Neural progenitor cell (in vitro differentiated cells): ENCODE measurements around the gene GALNT18. TPM values are rescaled to one million over a fixed set of nuclear protein-coding genes. Genes with fewer than 3 reads are reported as not detected.

Source experiments
- DNase-seq: peaks from one replicate; pipeline ENCODE4 v3.0.0-alpha.2; 2016; ENCODE audit warnings: low spot score
- H2AFZ ChIP-seq: fragments of 200-600 bp; sonication (generic); replicated peaks from 2 replicates; pipeline ENCODE4 v1.6.1; 2016; ENCODE audit warnings: antibody characterized with exemption
- H3F3A ChIP-seq: fragments of 200-600 bp; sonication (generic); 2 replicates; pipeline ENCODE4 v1.6.1; 2016; ENCODE audit warnings: antibody characterized with exemption, low read depth
- H3K27ac ChIP-seq: fragments of 200-600 bp; sonication (generic); 2 replicates; pipeline ENCODE4 v1.5.1; 2016; ENCODE audit warnings: mild to moderate bottlenecking
- H3K27me3 ChIP-seq: fragments of 200-600 bp; sonication (generic); 2 replicates; pipeline ENCODE4 v1.6.1; 2016; ENCODE audit warnings: mild to moderate bottlenecking, moderate library complexity
- H3K36me3 ChIP-seq: fragments of 200-600 bp; sonication (generic); 2 replicates; pipeline ENCODE4 v1.5.1; 2016
- H3K4me1 ChIP-seq: fragments of 200-600 bp; sonication (generic); 2 replicates; pipeline ENCODE4 v1.6.1; 2016; ENCODE audit warnings: mixed run types
- H3K4me2 ChIP-seq: fragments of 200-600 bp; sonication (generic); 2 replicates; pipeline ENCODE4 v1.6.1; 2016
- H3K4me3 ChIP-seq: fragments of 200-600 bp; sonication (generic); 2 replicates; pipeline ENCODE4 v1.5.1; 2016
- H3K79me2 ChIP-seq: fragments of 200-600 bp; sonication (generic); 2 replicates; pipeline ENCODE4 v1.6.1; 2016; ENCODE audit warnings: low read depth
- H3K9ac ChIP-seq: fragments of 200-600 bp; sonication (generic); 2 replicates; pipeline ENCODE4 v1.6.1; 2016
- H3K9me3 ChIP-seq: fragments of 200-600 bp; sonication (generic); 2 replicates; pipeline ENCODE4 v1.5.1; 2016; ENCODE audit warnings: low read depth
- H4K20me1 ChIP-seq: fragments of 200-600 bp; sonication (generic); 2 replicates; pipeline ENCODE4 v1.6.1; 2016; ENCODE audit warnings: low read depth
- H3K27ac Mint-ChIP-seq: 3 replicates; pipeline ENCODE4 v1.8.0; 2021; ENCODE audit warnings: mixed read lengths
- H3K27me3 Mint-ChIP-seq: 2 replicates; pipeline ENCODE4 v1.8.0; 2022; ENCODE audit warnings: low read depth, mild to moderate bottlenecking, inconsistent platforms, moderate library complexity, mixed read lengths; ENCODE audit not compliant: insufficient read depth
- H3K36me3 Mint-ChIP-seq: 3 replicates; pipeline ENCODE4 v1.8.0; 2021; ENCODE audit warnings: mixed read lengths
- H3K4me1 Mint-ChIP-seq: 3 replicates; pipeline ENCODE4 v1.8.0; 2021; ENCODE audit warnings: mixed read lengths
- H3K4me3 Mint-ChIP-seq: 3 replicates; pipeline ENCODE4 v1.8.0; 2021; ENCODE audit warnings: mild to moderate bottlenecking, moderate library complexity, mixed read lengths
- H3K9me3 Mint-ChIP-seq: 3 replicates; pipeline ENCODE4 v1.8.0; 2020; ENCODE audit warnings: mixed read lengths
- EZH2 ChIP-seq: fragments of 200-600 bp; sonication (generic); IDR thresholded peaks from 2 replicates; pipeline ENCODE4 v1.6.1; 2017; ENCODE audit warnings: antibody characterized with exemption, mild to moderate bottlenecking, moderate library complexity
- EZH2phosphoT487 ChIP-seq: fragments of 200-600 bp; sonication (generic); IDR thresholded peaks from 2 replicates; pipeline ENCODE4 v1.6.1; 2017; ENCODE audit warnings: antibody characterized with exemption
- total RNA-seq: library from RNA; depleted of rRNA; stranded (reverse); fragments of >200 nt; gene quantifications from 2 replicates; pipeline ENCODE4 v1.2.3, GENCODE V29; 2015; ENCODE audit warnings: low replicate concordance
- TF ChIP-seq, protein P1 (sequence below): fragments of 200-600 bp; sonication (generic); IDR thresholded peaks from 2 replicates; pipeline ENCODE4 v1.5.1; 2017; ENCODE audit warnings: antibody characterized with exemption, mild to moderate bottlenecking

The GALNT18 gene
- total RNA-seq, 1 donor from 2014 or later, result 2.4 TPM

DNA sequence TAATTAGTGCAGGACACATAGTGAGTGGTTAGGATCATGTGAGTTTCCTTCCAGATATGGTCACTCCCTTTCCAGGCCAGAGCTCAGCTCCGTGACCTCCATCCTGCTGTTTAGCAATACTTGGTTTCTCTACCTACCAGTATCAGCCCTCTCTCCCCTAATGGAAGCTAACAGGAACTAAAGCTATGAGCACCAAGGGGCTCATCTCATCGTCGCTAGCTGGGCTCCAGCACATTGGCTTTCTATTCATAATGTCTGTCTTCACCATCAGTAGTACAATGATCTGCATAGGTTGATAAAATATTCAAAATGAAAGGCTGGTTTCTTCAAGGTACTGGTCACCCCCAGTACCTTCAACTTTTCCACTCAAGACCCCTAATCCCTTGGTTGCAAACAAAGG, 2.4 kb upstream of the GALNT18 start:
- Histone ChIP-seq H3K27ac (no peak overlapping the region), H3K4me2 (no peak overlapping the region), H3K9ac (no peak overlapping the region), H3K36me3 (no peaks in the 10 kb centered on the region), H3F3A (peaks cover 8% of the 10 kb centered on the region), H3K4me3 (no peak overlapping the region), H3K4me1 (peaks cover 23% of the 10 kb centered on the region), H3K27me3 (peaks cover 41% of the 10 kb centered on the region), H4K20me1 (no peaks in the 10 kb centered on the region), H3K9me3 (no peaks in the 10 kb centered on the region), H2AFZ (no peak overlapping the region), H3K79me2 (no peaks in the 10 kb centered on the region)
- no peak for TF ChIP-seq EZH2
- TF ChIP-seq EZH2phosphoT487, result no peak
- TF ChIP-seq, protein P1, sequence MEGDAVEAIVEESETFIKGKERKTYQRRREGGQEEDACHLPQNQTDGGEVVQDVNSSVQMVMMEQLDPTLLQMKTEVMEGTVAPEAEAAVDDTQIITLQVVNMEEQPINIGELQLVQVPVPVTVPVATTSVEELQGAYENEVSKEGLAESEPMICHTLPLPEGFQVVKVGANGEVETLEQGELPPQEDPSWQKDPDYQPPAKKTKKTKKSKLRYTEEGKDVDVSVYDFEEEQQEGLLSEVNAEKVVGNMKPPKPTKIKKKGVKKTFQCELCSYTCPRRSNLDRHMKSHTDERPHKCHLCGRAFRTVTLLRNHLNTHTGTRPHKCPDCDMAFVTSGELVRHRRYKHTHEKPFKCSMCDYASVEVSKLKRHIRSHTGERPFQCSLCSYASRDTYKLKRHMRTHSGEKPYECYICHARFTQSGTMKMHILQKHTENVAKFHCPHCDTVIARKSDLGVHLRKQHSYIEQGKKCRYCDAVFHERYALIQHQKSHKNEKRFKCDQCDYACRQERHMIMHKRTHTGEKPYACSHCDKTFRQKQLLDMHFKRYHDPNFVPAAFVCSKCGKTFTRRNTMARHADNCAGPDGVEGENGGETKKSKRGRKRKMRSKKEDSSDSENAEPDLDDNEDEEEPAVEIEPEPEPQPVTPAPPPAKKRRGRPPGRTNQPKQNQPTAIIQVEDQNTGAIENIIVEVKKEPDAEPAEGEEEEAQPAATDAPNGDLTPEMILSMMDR, result no peak
- Mint-ChIP-seq H3K36me3 (no peaks in the 10 kb centered on the region), H3K27me3 (peaks cover 15% of the 10 kb centered on the region), H3K4me3 (no peak overlapping the region), H3K9me3 (no peaks in the 10 kb centered on the region), H3K4me1 (peaks cover 22% of the 10 kb centered on the region), H3K27ac (no peak overlapping the region)
- no peak for DNase-seq

DNA sequence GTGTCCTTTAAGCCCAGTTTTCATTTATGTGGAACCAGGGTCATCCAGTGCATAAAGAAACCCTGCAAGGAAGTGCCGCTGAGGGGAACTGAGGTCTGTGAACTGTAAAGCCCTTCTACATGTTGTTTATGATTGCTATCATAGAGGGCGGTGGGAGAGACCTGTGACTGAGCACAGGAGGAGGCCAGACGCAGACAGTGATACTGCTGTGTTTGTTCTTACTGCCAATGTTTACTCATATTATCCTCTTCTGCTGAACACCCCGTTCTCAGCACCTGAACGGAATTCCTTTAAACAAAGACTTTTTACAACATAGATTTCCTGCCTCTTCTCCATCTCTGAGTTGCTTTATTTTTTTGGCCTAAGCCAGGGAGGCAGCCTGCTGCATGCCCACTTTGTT, 967 bp upstream of the GALNT18 start:
- H3K36me3 Mint-ChIP-seq, result no peaks in the 10 kb centered on the region

DNA sequence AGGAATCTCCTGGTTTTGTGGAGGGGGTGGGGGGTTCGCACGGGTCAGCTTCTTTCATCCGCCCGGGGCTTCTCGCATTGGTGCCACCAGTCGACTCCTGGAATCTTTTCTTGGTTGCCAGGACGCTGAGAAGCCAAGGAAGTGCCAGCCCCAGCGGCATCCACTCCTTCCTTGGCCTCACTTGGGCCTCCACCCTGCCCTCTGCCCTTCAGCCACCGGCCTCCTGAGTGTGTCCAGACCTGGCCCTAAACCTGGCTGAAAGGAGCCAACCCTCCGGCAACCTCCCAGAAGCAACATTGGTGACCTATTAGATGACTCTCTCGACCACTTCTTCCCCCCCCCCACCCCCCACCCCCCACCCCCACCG, 518 bp upstream of the GALNT18 start:
- no peaks in the 10 kb centered on the region for H3K36me3 Mint-ChIP-seq
- Histone ChIP-seq H3K4me1 (peaks cover 12% of the 10 kb centered on the region), H3K9ac (no peak overlapping the region), H4K20me1 (no peaks in the 10 kb centered on the region), H3K79me2 (no peaks in the 10 kb centered on the region), H2AFZ (peak overlapping the region; percentile 95), H3K27ac (no peak overlapping the region), H3K4me2 (peak overlapping the region; percentile 80), H3F3A (peaks cover 8% of the 10 kb centered on the region), H3K36me3 (no peaks in the 10 kb centered on the region), H3K27me3 (peaks cover 60% of the 10 kb centered on the region), H3K4me3 (peak overlapping the region; percentile 40), H3K9me3 (no peaks in the 10 kb centered on the region)
- TF ChIP-seq, protein P1, result no peak
- no peak for TF ChIP-seq EZH2phosphoT487
- TF ChIP-seq EZH2, result no peak
- peak overlapping the region; percentile 80 for H3K4me3 Mint-ChIP-seq
- H3K27ac Mint-ChIP-seq, result no peak overlapping the region
- H3K4me1 Mint-ChIP-seq, result peaks cover 24% of the 10 kb centered on the region
- H3K9me3 Mint-ChIP-seq, result no peaks in the 10 kb centered on the region
- no peak for DNase-seq
- peaks cover 19% of the 10 kb centered on the region for H3K27me3 Mint-ChIP-seq

More for the DNA sequence above, 967 bp upstream of the GALNT18 start:
- H3K9me3 ChIP-seq, result no peaks in the 10 kb centered on the region
- H3K79me2 ChIP-seq, result no peaks in the 10 kb centered on the region
- H3K9ac ChIP-seq, result no peak overlapping the region
- DNase-seq, result no peak
- H3K27ac ChIP-seq, result no peak overlapping the region
- peak overlapping the region; percentile 80 for H3K4me3 Mint-ChIP-seq
- peaks cover 24% of the 10 kb centered on the region for H3K4me1 Mint-ChIP-seq
- H3K4me1 ChIP-seq, result peaks cover 12% of the 10 kb centered on the region
- no peak overlapping the region for H3K4me2 ChIP-seq
- no peak for TF ChIP-seq EZH2
- TF ChIP-seq, protein P1, result no peak
- H3K27ac Mint-ChIP-seq, result no peak overlapping the region
- no peaks in the 10 kb centered on the region for H3K9me3 Mint-ChIP-seq
- no peaks in the 10 kb centered on the region for H4K20me1 ChIP-seq
- H3K27me3 Mint-ChIP-seq, result peaks cover 19% of the 10 kb centered on the region
- no peak overlapping the region for H2AFZ ChIP-seq
- peaks cover 8% of the 10 kb centered on the region for H3F3A ChIP-seq
- peaks cover 55% of the 10 kb centered on the region for H3K27me3 ChIP-seq
- H3K4me3 ChIP-seq, result no peak overlapping the region
- H3K36me3 ChIP-seq, result no peaks in the 10 kb centered on the region
